Coronary artery (tissue), 2 donors: ENCODE data around the gene PLA2G5.
A peak's percentile ranks its signal among the peaks of the same experiment; 100 is the strongest.

Source experiments
- DNase-seq: peaks from one replicate; pipeline ENCODE4 v3.0.0-alpha.2; 2017; ENCODE audit warnings: low spot score
- H3K27ac ChIP-seq, 2 donors: fragments of 200-600 bp; sonication (generic); one replicate each; pipeline ENCODE4 v1.5.1; 2016 to 2019
- H3K4me3 ChIP-seq: fragments of 200-600 bp; sonication (generic); 2 replicates; pipeline ENCODE4 v1.5.1; 2016; ENCODE audit warnings: mild to moderate bottlenecking, moderate library complexity
- CTCF ChIP-seq: fragments of 200-600 bp; sonication (generic); IDR thresholded peaks from one replicate; pipeline ENCODE4 v1.5.1; 2019; ENCODE audit warnings: antibody characterized with exemption

PLA2G5 gene

GRCh38 chr1:20137604-20138003 is 67.6 kb downstream of the PLA2G5 start:
- no peak for TF ChIP-seq CTCF
- Histone ChIP-seq H3K4me3 (no peak overlapping the region), H3K27ac (no peak overlapping the region)
- no peak for DNase-seq

- no peak overlapping the region for H3K27ac ChIP-seq
- DNase-seq: no peak
- no peak for TF ChIP-seq CTCF
- no peak overlapping the region for H3K4me3 ChIP-seq
These were observed 68.4 kb downstream of the PLA2G5 start for GRCh38 chr1:20138346-20138745.

GRCh38 chr1:20138961-20139550 is 69.1 kb downstream of the PLA2G5 start, which contains the start of gene PLA2G2F:
TSS of gene PLA2G2F (plus strand) at chr1:20139323. CDS start at chr1:20139428, 105 bp downstream.
- no peak for TF ChIP-seq CTCF
- H3K27ac ChIP-seq: no peak within 1 kb of the TSS

GRCh38 chr1:20139776-20140612 is 70.0 kb downstream of the PLA2G5 start:
- TF ChIP-seq CTCF: no peak
- no peak overlapping the region for H3K27ac ChIP-seq
- no peak overlapping the region for H3K4me3 ChIP-seq
- peak; percentile 61 for DNase-seq

More at GRCh38 chr1:20138961-20139550, 69.1 kb downstream of the PLA2G5 start, which contains the start of gene PLA2G2F:
- no peak within 1 kb of the TSS for H3K4me3 ChIP-seq
- DNase-seq: no peak

- H3K27ac ChIP-seq: no peak overlapping the region
- no peak overlapping the region for H3K4me3 ChIP-seq
- no peak for DNase-seq
- TF ChIP-seq CTCF: no peak
These were observed 71.0 kb downstream of the PLA2G5 start for GRCh38 chr1:20141001-20141400.

- DNase-seq: peak; percentile 61
- H3K4me3 ChIP-seq: no peak overlapping the region
- no peak for TF ChIP-seq CTCF
- H3K27ac ChIP-seq: no peak overlapping the region
These were observed 71.5 kb downstream of the PLA2G5 start for GRCh38 chr1:20141466-20141865.
